ENCODE results near the gene SLC40A1.

The SLC40A1 gene

DNA sequence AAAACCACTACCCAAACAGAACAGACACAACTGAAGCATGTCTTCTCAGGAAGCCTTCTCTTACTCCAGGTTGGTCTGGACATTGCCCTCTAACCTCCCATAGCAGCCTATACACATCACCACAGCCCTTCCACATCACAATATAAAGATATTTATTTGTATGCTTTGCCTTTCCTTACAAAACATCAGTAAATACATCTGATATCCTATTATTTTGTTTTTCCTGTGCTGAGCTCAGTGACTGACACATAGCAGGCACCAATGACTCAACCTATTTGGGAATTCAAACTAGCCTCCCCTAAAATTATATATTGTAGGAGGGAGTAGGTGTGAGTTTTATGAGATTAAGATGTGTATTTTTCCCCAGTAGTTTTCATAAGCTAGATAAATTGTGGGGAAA, 28.8 kb downstream of the SLC40A1 start:
- no peaks in the 10 kb centered on the region for H4K20me1 ChIP-seq
- no peaks in the 10 kb centered on the region for H3K27me3 ChIP-seq
- no peak for TF ChIP-seq Cebpa-rat (IDR thresholded peaks at IDR 0.05)
- H3K4me1 ChIP-seq: peaks cover 0 to 17% (median 0%) of the 10 kb centered on the region in 10 experiments; a peak in 4 of 20 replicates
- H3K27ac ChIP-seq: no peak overlapping the region
- no peaks in the 10 kb centered on the region for H3K9me3 ChIP-seq (replicated peaks in 1 of 11)
- H3K4me3 ChIP-seq: no peak overlapping the region
- no peak overlapping the region for H3K9ac ChIP-seq
- peak overlapping the region in 1 of 11 experiments; percentile 3; a peak in 1 of 22 replicates for H3K4me2 ChIP-seq
- H3K36me3 ChIP-seq: no peaks in the 10 kb centered on the region

DNA sequence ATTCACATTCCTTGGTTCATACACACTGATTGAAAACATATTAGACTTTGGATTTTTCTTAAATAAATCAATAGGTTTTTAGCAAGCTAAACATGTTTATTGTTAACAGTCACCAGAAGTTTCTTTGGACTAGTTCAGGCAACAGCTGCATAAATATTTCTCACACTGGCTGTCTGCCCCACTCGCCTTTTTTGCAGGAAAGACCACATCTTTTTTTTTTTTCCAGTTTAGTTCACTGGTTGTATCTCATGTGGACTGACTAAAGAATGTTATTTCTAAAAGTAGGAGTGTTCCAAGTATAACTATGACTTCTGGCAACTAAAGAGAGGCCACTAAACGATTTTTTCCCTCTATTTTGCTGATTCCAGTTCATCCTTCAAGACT, 31.1 kb downstream of the SLC40A1 start:
- Histone ChIP-seq H4K20me1 (no peaks in the 10 kb centered on the region), H3K27me3 (no peaks in the 10 kb centered on the region), H3K27ac (no peak overlapping the region), H3K9ac (no peak overlapping the region), H3K36me3 (no peaks in the 10 kb centered on the region), H3K4me3 (no peak overlapping the region), H3K4me1 (peaks cover 0 to 17% (median 0%) of the 10 kb centered on the region in 10 experiments; a peak in 4 of 20 replicates), H3K4me2 (0 out of 22 replicates have a peak overlapping the region, but pooled peaks of 1 of the 11 experiments have one; percentile 25), H3K9me3 (replicated peaks in 1 of 11) (no peaks in the 10 kb centered on the region)
- TF ChIP-seq Cebpa-rat (IDR thresholded peaks at IDR 0.05): no peak

DNA sequence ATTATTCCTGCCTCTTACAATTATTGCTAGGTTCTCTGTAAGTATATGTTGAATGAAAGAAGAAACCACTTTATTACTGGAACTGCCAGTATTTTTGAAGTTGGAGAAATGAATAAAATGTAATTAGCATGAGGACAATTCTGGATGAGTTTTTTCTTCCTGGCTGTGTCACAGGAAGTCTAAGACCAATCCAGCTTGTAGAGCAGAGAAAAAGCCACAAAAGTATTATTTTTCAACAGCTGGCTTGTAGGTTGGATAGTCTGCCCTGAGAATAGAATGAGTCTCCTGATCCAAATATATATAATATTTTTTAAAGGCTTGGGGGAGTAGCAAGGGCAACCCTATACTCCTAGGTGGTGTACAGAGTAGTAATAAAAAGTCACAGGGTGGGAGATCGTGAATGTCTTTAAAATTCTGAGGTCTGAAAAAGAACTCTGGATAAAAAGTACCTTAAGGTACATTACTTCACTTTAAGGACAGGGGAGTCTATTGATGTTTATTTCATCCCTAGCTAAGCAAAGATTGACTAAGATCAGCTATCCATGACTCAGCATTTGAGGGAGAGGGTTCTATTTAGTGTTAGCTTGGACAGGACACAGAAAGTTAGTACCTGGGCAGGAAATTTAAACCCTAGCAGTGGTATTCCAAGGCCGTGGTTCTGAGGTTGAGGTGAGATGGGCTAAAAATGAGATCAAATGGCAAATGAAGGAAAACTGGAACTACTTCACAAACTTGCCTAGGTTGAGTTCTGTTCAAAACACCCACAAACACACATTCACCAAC, 31.7 kb downstream of the SLC40A1 start:
- Histone ChIP-seq H3K27ac (no peak overlapping the region), H3K9me3 (replicated peaks in 1 of 11) (no peaks in the 10 kb centered on the region), H3K9ac (no peak overlapping the region), H3K27me3 (no peaks in the 10 kb centered on the region), H3K4me2 (peak overlapping the region in 2 of 11 experiments; percentile 15 to 25; a peak in 2 of 22 replicates), H3K4me3 (no peak overlapping the region), H3K36me3 (no peaks in the 10 kb centered on the region), H3K4me1 (peaks cover 0 to 22% (median 0%) of the 10 kb centered on the region in 10 experiments; a peak in 4 of 20 replicates), H4K20me1 (no peaks in the 10 kb centered on the region)
- TF ChIP-seq Cebpa-rat (IDR thresholded peaks at IDR 0.05): no peak

- Histone ChIP-seq H3K4me3 (no peak overlapping the region), H3K27me3 (no peaks in the 10 kb centered on the region), H4K20me1 (no peaks in the 10 kb centered on the region), H3K36me3 (no peaks in the 10 kb centered on the region), H3K27ac (no peak overlapping the region), H3K9ac (no peak overlapping the region), H3K9me3 (replicated peaks in 1 of 11) (no peaks in the 10 kb centered on the region), H3K4me1 (peaks cover 0 to 25% (median 0%) of the 10 kb centered on the region in 10 experiments; a peak in 4 of 20 replicates), H3K4me2 (no peak overlapping the region)
- TF ChIP-seq Cebpa-rat (IDR thresholded peaks at IDR 0.05): no peak
These were observed 35.2 kb downstream of the SLC40A1 start for GRCh38 chr2:189545418-189545817.

DNA sequence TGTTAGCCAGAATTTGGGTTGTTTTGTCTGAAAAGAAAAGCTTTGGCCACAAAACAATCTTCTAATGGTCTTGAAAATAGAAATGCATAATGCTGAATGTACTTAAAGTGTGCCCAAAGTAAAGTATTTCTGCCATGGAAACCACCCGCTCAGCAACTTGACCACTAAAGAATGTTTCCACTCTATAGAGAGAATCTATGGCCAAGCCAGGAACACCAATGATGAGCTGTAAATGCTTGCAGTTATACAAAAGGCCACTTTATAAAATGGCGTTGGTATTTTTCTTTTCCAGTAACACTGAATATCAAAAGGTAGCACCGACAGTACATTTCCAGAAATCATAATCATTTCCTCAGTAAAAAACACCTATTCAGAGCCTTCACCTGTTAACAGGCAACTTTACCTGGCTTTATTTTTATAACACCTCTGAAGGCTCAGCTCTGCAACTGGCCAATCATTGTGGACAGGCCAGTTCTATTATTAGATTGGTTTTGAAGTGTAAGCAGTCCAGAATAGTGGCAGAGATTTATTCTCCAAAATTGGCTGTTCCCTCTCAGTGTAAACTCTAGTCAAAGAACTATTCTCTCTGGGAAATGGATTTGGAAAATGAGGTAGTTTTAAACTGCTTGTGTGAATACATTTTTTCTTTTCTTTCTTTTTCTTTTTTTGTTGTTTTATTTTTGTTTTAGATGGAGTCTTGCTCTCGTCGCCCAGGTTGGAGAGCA, 36.1 kb downstream of the SLC40A1 start:
- no peak overlapping the region for H3K4me3 ChIP-seq
- no peaks in the 10 kb centered on the region for H3K27me3 ChIP-seq
- TF ChIP-seq Cebpa-rat (IDR thresholded peaks at IDR 0.05): no peak
- H3K36me3 ChIP-seq: no peaks in the 10 kb centered on the region
- peaks cover 0 to 25% (median 0%) of the 10 kb centered on the region in 10 experiments; a peak in 4 of 20 replicates for H3K4me1 ChIP-seq
- peak overlapping the region in 1 of 11 experiments; percentile 53; a peak in 1 of 22 replicates for H3K4me2 ChIP-seq
- no peaks in the 10 kb centered on the region for H3K9me3 ChIP-seq (replicated peaks in 1 of 11)
- no peak overlapping the region for H3K9ac ChIP-seq
- H3K27ac ChIP-seq: no peak overlapping the region
- H4K20me1 ChIP-seq: no peaks in the 10 kb centered on the region

GRCh38 chr2:189543367-189543766, 37.2 kb downstream of the SLC40A1 start:
- H3K27me3 ChIP-seq: no peaks in the 10 kb centered on the region
- H4K20me1 ChIP-seq: no peaks in the 10 kb centered on the region
- H3K4me2 ChIP-seq: peak overlapping the region in 2 of 11 experiments; percentile 10 to 53; a peak in 3 of 22 replicates
- no peaks in the 10 kb centered on the region for H3K9me3 ChIP-seq (replicated peaks in 1 of 11)
- peaks cover 0 to 18% (median 0%) of the 10 kb centered on the region in 10 experiments; a peak in 3 of 20 replicates for H3K4me1 ChIP-seq
- no peak overlapping the region for H3K4me3 ChIP-seq
- no peak overlapping the region; a peak in 1 of 22 replicates for H3K27ac ChIP-seq
- TF ChIP-seq Cebpa-rat (IDR thresholded peaks at IDR 0.05): no peak
- H3K9ac ChIP-seq: no peak overlapping the region
- no peaks in the 10 kb centered on the region for H3K36me3 ChIP-seq

- no peaks in the 10 kb centered on the region for H3K27me3 ChIP-seq
- peaks cover 0 to 18% (median 0%) of the 10 kb centered on the region in 10 experiments; a peak in 3 of 20 replicates for H3K4me1 ChIP-seq
- H3K36me3 ChIP-seq: no peaks in the 10 kb centered on the region
- no peak for TF ChIP-seq Cebpa-rat (IDR thresholded peaks at IDR 0.05)
- no peaks in the 10 kb centered on the region for H4K20me1 ChIP-seq
- no peak overlapping the region for H3K4me2 ChIP-seq
- no peak overlapping the region for H3K9ac ChIP-seq
- no peak overlapping the region for H3K27ac ChIP-seq
- H3K9me3 ChIP-seq (replicated peaks in 1 of 11): no peaks in the 10 kb centered on the region
- no peak overlapping the region for H3K4me3 ChIP-seq
These were observed 38.3 kb downstream of the SLC40A1 start for GRCh38 chr2:189542145-189542882.

- no peak for TF ChIP-seq Cebpa-rat (IDR thresholded peaks at IDR 0.05)
- H3K4me2 ChIP-seq: no peak overlapping the region
- H3K27ac ChIP-seq: no peak overlapping the region
These were observed 39.0 kb downstream of the SLC40A1 start for GRCh38 chr2:189541591-189541990.

DNA sequence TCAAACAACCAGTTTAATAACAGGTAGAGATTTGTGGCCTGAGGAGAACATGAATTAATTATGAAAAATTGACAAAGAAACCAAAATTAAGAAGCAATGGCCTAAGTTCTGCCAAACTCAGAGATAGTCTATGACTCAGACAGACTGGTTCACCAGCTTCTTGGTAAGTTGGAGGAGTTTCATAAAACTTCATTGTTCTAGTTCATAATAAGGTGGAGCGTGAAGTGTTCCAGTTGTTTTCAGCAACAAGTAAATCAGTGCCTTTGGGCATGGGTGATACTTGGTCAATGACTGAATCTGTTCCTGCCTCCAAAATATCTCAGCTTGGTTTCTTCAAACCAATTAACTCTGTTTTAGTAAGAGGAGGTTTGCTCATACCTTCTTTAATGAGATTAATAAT, 40.0 kb downstream of the SLC40A1 start:
- Histone ChIP-seq H3K36me3 (no peaks in the 10 kb centered on the region), H3K9ac (no peak overlapping the region), H3K4me2 (no peak overlapping the region), H3K27me3 (no peaks in the 10 kb centered on the region), H3K4me3 (no peak overlapping the region), H3K27ac (no peak overlapping the region), H3K4me1 (peaks cover 0 to 23% (median 0%) of the 10 kb centered on the region in 10 experiments; a peak in 6 of 20 replicates), H3K9me3 (replicated peaks in 1 of 11) (no peaks in the 10 kb centered on the region), H4K20me1 (no peaks in the 10 kb centered on the region)
- no peak for TF ChIP-seq Cebpa-rat (IDR thresholded peaks at IDR 0.05)

More at GRCh38 chr2:189541591-189541990, 39.0 kb downstream of the SLC40A1 start:
- H3K9me3 ChIP-seq (replicated peaks in 1 of 11): no peaks in the 10 kb centered on the region
- no peaks in the 10 kb centered on the region for H3K27me3 ChIP-seq
- no peak overlapping the region for H3K4me3 ChIP-seq
- no peaks in the 10 kb centered on the region for H3K36me3 ChIP-seq
- H3K9ac ChIP-seq: no peak overlapping the region
- peaks cover 0 to 18% (median 0%) of the 10 kb centered on the region in 10 experiments; a peak in 3 of 20 replicates for H3K4me1 ChIP-seq
- H4K20me1 ChIP-seq: no peaks in the 10 kb centered on the region
